ENCODE data around the gene PADI2. TPM values are rescaled to one million over a fixed set of nuclear protein-coding genes. Genes with fewer than 3 reads are reported as not detected.

PADI2 gene
- total RNA-seq, 2 donors from 2014 or later, result 177 to 211 TPM

DNA sequence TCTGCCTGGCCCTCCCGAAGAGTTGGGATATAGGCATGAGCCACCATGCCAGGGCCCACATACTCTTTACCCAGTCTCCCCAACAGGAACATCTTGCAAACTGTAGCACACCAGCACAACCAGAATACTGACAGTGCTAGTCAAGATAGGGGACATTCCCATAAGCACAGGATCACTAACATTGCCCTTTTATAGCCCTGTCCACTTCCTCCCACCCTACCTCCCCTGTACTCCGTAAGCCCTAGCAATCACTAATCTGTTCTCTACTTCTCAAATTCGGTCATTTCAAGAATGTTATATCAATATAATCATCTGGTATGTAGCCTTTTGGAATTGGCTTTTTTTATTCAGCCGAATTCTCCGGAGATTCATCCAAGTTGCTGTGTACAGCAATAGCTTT is 71.3 kb downstream of the PADI2 start:
- no peaks in the 10 kb centered on the region for H3K27me3 ChIP-seq
- peaks cover 4% of the 10 kb centered on the region for H3K36me3 ChIP-seq
- H3K4me3 ChIP-seq, result no peak overlapping the region
- no peak overlapping the region for H3K9ac ChIP-seq (ENCODE audit: low read depth in 2 of 2, low read length in 2 of 2)
- peaks cover 9% of the 10 kb centered on the region for H3K4me1 ChIP-seq
- H3K9me3 ChIP-seq, result no peaks in the 10 kb centered on the region
- intact Hi-C loops (cut with DNase I), result no loop called here
- DNase-seq, result no peak
- no peak overlapping the region for H3K27ac ChIP-seq
- no peak for TF ChIP-seq CTCF (IDR thresholded peaks at IDR 0.05)

DNA sequence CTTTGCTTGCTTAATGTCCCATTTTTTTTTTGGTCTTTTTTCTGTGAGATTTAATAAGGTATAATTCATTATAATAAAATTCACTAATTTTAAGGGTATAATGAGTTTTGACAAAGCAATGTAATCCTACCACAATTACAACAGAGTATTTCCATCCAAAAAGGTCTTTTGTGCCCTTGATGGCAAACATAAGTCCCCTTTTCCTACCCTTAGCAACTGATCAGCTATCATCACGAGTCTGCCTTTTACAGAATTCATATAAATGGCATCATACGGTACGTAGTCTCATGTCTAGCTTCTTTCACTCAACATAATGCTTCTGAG is 73.0 kb downstream of the PADI2 start:
- no peak for TF ChIP-seq CTCF (IDR thresholded peaks at IDR 0.05)
- Histone ChIP-seq H3K27me3 (no peaks in the 10 kb centered on the region), H3K27ac (no peak overlapping the region), H3K4me3 (no peak overlapping the region), H3K9ac (ENCODE audit: low read depth in 2 of 2, low read length in 2 of 2) (no peak overlapping the region), H3K36me3 (peaks cover 4% of the 10 kb centered on the region), H3K4me1 (no peaks in the 10 kb centered on the region), H3K9me3 (no peaks in the 10 kb centered on the region)
- intact Hi-C loops (cut with DNase I), result no loop called here
- DNase-seq, result no peak

DNA sequence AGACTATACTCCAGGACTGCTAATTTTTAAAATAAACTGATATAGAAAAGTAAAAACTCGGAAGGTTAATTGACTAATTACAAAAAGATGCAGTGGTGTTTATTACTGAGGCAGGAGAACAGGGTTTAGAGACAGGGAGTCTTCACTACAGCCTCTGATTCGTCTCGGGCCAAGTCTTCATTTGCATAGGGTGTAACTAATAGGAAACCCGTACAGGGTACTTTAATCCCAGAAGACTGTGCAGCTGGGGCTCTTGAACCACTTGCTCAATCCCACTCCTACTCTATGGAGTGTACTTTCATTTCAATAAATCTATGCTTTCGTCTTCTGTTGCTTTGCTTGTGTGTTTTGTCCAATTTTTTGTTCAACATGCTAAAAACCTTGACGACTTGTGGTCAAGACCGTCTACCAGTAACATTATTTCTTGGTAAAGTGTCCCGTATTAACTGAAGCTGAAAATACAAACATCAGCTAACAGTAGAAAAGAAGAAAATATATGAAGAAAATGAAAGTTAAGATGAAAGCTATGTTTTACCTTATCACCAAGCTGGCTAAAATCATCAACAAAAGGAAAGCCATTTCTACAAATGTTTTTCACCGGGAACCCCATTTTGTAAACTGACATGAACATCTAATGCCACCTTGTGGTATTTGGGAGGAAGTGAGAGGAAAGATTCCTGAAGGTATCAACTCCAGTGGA is 73.5 kb downstream of the PADI2 start:
- H3K9ac ChIP-seq (ENCODE audit: low read depth in 2 of 2, low read length in 2 of 2), result no peak overlapping the region
- no peak overlapping the region for H3K27ac ChIP-seq
- H3K4me1 ChIP-seq, result no peaks in the 10 kb centered on the region
- no peak overlapping the region for H3K4me3 ChIP-seq
- peaks cover 4% of the 10 kb centered on the region for H3K36me3 ChIP-seq
- peak; percentile 69 for TF ChIP-seq CTCF (IDR thresholded peaks at IDR 0.05)
- H3K9me3 ChIP-seq, result no peaks in the 10 kb centered on the region
- intact Hi-C loops (cut with DNase I), result no loop called here
- no peaks in the 10 kb centered on the region for H3K27me3 ChIP-seq
- no peak for DNase-seq

GRCh38 chr1:17045150-17045549 is 74.1 kb downstream of the PADI2 start:
- no peak overlapping the region for H3K27ac ChIP-seq
- intact Hi-C loops (cut with DNase I), result no loop called here
- TF ChIP-seq CTCF (IDR thresholded peaks at IDR 0.05), result no peak
- no peak overlapping the region for H3K4me3 ChIP-seq
- H3K9ac ChIP-seq (ENCODE audit: low read depth in 2 of 2, low read length in 2 of 2), result no peak overlapping the region
- no peaks in the 10 kb centered on the region for H3K4me1 ChIP-seq
- H3K9me3 ChIP-seq, result no peaks in the 10 kb centered on the region
- no peak for DNase-seq
- peaks cover 4% of the 10 kb centered on the region for H3K36me3 ChIP-seq
- no peaks in the 10 kb centered on the region for H3K27me3 ChIP-seq

- intact Hi-C loops (cut with DNase I), result loop anchor here (5.0 kb wide), 1 partner anchor 86 kb away; no protein-coding TSS in a partner anchor
- Histone ChIP-seq H3K4me3 (no peak overlapping the region), H3K27ac (no peak overlapping the region), H3K36me3 (peaks cover 4% of the 10 kb centered on the region), H3K9ac (ENCODE audit: low read depth in 2 of 2, low read length in 2 of 2) (no peak overlapping the region), H3K27me3 (no peaks in the 10 kb centered on the region), H3K9me3 (no peaks in the 10 kb centered on the region), H3K4me1 (no peaks in the 10 kb centered on the region)
- DNase-seq, result no peak
- no peak for TF ChIP-seq CTCF (IDR thresholded peaks at IDR 0.05)
Observed at GRCh38 chr1:17043676-17044075, 75.6 kb downstream of the PADI2 start.

Measured in colonic mucosa (tissue), 4 donors.